HEK293 (cell line): ENCODE results near the gene ALKBH2.

Source experiments
- ATF2 ChIP-seq: fragments of 450-650 bp; formaldehyde crosslinking; IDR thresholded peaks from 2 replicates; pipeline ENCODE4 v1.5.1; 2016; ENCODE audit warnings: missing biosample characterization, missing genetic modification characterization, low read depth
- WT1 ChIP-seq: fragments of 450-650 bp; formaldehyde crosslinking; IDR thresholded peaks from 2 replicates; pipeline ENCODE4 v1.5.1; 2016; ENCODE audit warnings: missing biosample characterization, missing genetic modification characterization

GRCh38 chr12:109113661-109114321 is 20.5 kb upstream of the ALKBH2 start:
- TF ChIP-seq WT1 (tag by site-specific recombination) = no peak
- TF ChIP-seq ATF2 (tag by site-specific recombination) = no peak
